ENCODE measurements around the gene NUPR1. TPM values are rescaled to one million over a fixed set of nuclear protein-coding genes. Genes with fewer than 3 reads are reported as not detected.
A peak's percentile ranks its signal among the peaks of the same experiment; 100 is the strongest.

The NUPR1 gene
- polyA plus RNA-seq, 1 donor: 16.0 TPM

GRCh38 chr16:28497861-28498599, 40.7 kb downstream of the NUPR1 start:
- H3K4me1 ChIP-seq (ENCODE audit: control insufficient read depth, insufficient read depth, low read length): peaks cover 13% of the 10 kb centered on the region
- no CpG with 5 or more reads among the region's 33 CpGs for WGBS (ENCODE audit: insufficient coverage, low lambda C conversion rate)
- H3K36me3 ChIP-seq (ENCODE audit: control insufficient read depth, insufficient read depth, low read length): no peaks in the 10 kb centered on the region
- no peak for DNase-seq
- H3K27ac ChIP-seq (ENCODE audit: low read length): no peak overlapping the region
- no peak overlapping the region for H3K4me3 ChIP-seq (ENCODE audit: low read length)
- H3K9me3 ChIP-seq (ENCODE audit: control insufficient read depth, low read depth, low read length): no peaks in the 10 kb centered on the region
- H3K27me3 ChIP-seq (ENCODE audit: control insufficient read depth, insufficient read depth, low read length): no peaks in the 10 kb centered on the region

- no peak overlapping the region for H3K4me3 ChIP-seq (ENCODE audit: low read length)
- DNase-seq: no peak
- no peak overlapping the region for H3K27ac ChIP-seq (ENCODE audit: low read length)
- H3K4me1 ChIP-seq (ENCODE audit: control insufficient read depth, insufficient read depth, low read length): peaks cover 18% of the 10 kb centered on the region
- H3K36me3 ChIP-seq (ENCODE audit: control insufficient read depth, insufficient read depth, low read length): no peaks in the 10 kb centered on the region
- no peaks in the 10 kb centered on the region for H3K9me3 ChIP-seq (ENCODE audit: control insufficient read depth, low read depth, low read length)
- no CpG with 5 or more reads among the region's 9 CpGs for WGBS (ENCODE audit: insufficient coverage, low lambda C conversion rate)
- no peaks in the 10 kb centered on the region for H3K27me3 ChIP-seq (ENCODE audit: control insufficient read depth, insufficient read depth, low read length)
Measured at GRCh38 chr16:28497386-28497785, 41.4 kb downstream of the NUPR1 start.

GRCh38 chr16:28496844-28497243, 41.9 kb downstream of the NUPR1 start:
- no peak for DNase-seq
- Histone ChIP-seq H3K9me3 (ENCODE audit: control insufficient read depth, low read depth, low read length) (no peaks in the 10 kb centered on the region), H3K27me3 (ENCODE audit: control insufficient read depth, insufficient read depth, low read length) (no peaks in the 10 kb centered on the region), H3K4me1 (ENCODE audit: control insufficient read depth, insufficient read depth, low read length) (peaks cover 19% of the 10 kb centered on the region), H3K4me3 (ENCODE audit: low read length) (no peak overlapping the region), H3K36me3 (ENCODE audit: control insufficient read depth, insufficient read depth, low read length) (no peaks in the 10 kb centered on the region), H3K27ac (ENCODE audit: low read length) (no peak overlapping the region)
- WGBS (ENCODE audit: insufficient coverage, low lambda C conversion rate): no CpG with 5 or more reads among the region's 19 CpGs

GRCh38 chr16:28495795-28496749, 42.7 kb downstream of the NUPR1 start:
- Histone ChIP-seq H3K27me3 (ENCODE audit: control insufficient read depth, insufficient read depth, low read length) (no peaks in the 10 kb centered on the region), H3K36me3 (ENCODE audit: control insufficient read depth, insufficient read depth, low read length) (no peaks in the 10 kb centered on the region), H3K4me3 (ENCODE audit: low read length) (no peak overlapping the region), H3K9me3 (ENCODE audit: control insufficient read depth, low read depth, low read length) (no peaks in the 10 kb centered on the region), H3K27ac (ENCODE audit: low read length) (no peak overlapping the region), H3K4me1 (ENCODE audit: control insufficient read depth, insufficient read depth, low read length) (peaks cover 19% of the 10 kb centered on the region)
- WGBS (ENCODE audit: insufficient coverage, low lambda C conversion rate): no CpG with 5 or more reads among the region's 20 CpGs
- DNase-seq: no peak

GRCh38 chr16:28495098-28495793, 43.5 kb downstream of the NUPR1 start:
- Histone ChIP-seq H3K4me3 (ENCODE audit: low read length) (peak overlapping the region; percentile 5), H3K36me3 (ENCODE audit: control insufficient read depth, insufficient read depth, low read length) (no peaks in the 10 kb centered on the region), H3K27ac (ENCODE audit: low read length) (peak overlapping the region; percentile 20), H3K4me1 (ENCODE audit: control insufficient read depth, insufficient read depth, low read length) (peaks cover 19% of the 10 kb centered on the region), H3K9me3 (ENCODE audit: control insufficient read depth, low read depth, low read length) (no peaks in the 10 kb centered on the region), H3K27me3 (ENCODE audit: control insufficient read depth, insufficient read depth, low read length) (no peaks in the 10 kb centered on the region)
- DNase-seq: peak in 1 of 2 donors; percentile 14
- no CpG with 5 or more reads among the region's 13 CpGs for WGBS (ENCODE audit: insufficient coverage, low lambda C conversion rate)

- Histone ChIP-seq H3K27ac (ENCODE audit: low read length) (peak within 1 kb of the TSS; percentile 20), H3K27me3 (ENCODE audit: control insufficient read depth, insufficient read depth, low read length) (no peaks in the 10 kb centered on the region), H3K4me3 (ENCODE audit: low read length) (peak within 1 kb of the TSS; percentile 5), H3K9me3 (ENCODE audit: control insufficient read depth, low read depth, low read length) (no peaks in the 10 kb centered on the region), H3K36me3 (ENCODE audit: control insufficient read depth, insufficient read depth, low read length) (peaks cover 1% of the 10 kb centered on the region), H3K4me1 (ENCODE audit: control insufficient read depth, insufficient read depth, low read length) (peaks cover 19% of the 10 kb centered on the region)
- WGBS (ENCODE audit: insufficient coverage, low lambda C conversion rate): 100% methylated on average over 1 of the region's 12 CpGs
- DNase-seq: peak; percentile 31 to 58
Measured at GRCh38 chr16:28494121-28494851, 44.5 kb downstream of the NUPR1 start, which contains the start of gene APOBR. TSS of gene APOBR (plus strand) at chr16:28494643. CDS start at chr16:28494682, 39 bp downstream.

- peak overlapping the region; percentile 100 for H3K4me3 ChIP-seq (ENCODE audit: low read length)
- no peaks in the 10 kb centered on the region for H3K9me3 ChIP-seq (ENCODE audit: control insufficient read depth, low read depth, low read length)
- H3K36me3 ChIP-seq (ENCODE audit: control insufficient read depth, insufficient read depth, low read length): peaks cover 16% of the 10 kb centered on the region
- peaks cover 19% of the 10 kb centered on the region for H3K4me1 ChIP-seq (ENCODE audit: control insufficient read depth, insufficient read depth, low read length)
- peak overlapping the region; percentile 99 for H3K27ac ChIP-seq (ENCODE audit: low read length)
- H3K27me3 ChIP-seq (ENCODE audit: control insufficient read depth, insufficient read depth, low read length): no peaks in the 10 kb centered on the region
- WGBS (ENCODE audit: insufficient coverage, low lambda C conversion rate): 100% methylated on average over 2 of the region's 4 CpGs
- no peak for DNase-seq
Measured at GRCh38 chr16:28492511-28492910, 46.3 kb downstream of the NUPR1 start.

- Histone ChIP-seq H3K27ac (ENCODE audit: low read length) (peak within 1 kb of the TSS; percentile 99), H3K36me3 (ENCODE audit: control insufficient read depth, insufficient read depth, low read length) (peaks cover 21% of the 10 kb centered on the region), H3K9me3 (ENCODE audit: control insufficient read depth, low read depth, low read length) (no peaks in the 10 kb centered on the region), H3K4me3 (ENCODE audit: low read length) (peak within 1 kb of the TSS; percentile 100), H3K4me1 (ENCODE audit: control insufficient read depth, insufficient read depth, low read length) (peaks cover 19% of the 10 kb centered on the region), H3K27me3 (ENCODE audit: control insufficient read depth, insufficient read depth, low read length) (no peaks in the 10 kb centered on the region)
- peak; percentile 95 to 99 for DNase-seq
- WGBS (ENCODE audit: insufficient coverage, low lambda C conversion rate): no CpG with 5 or more reads among the region's 21 CpGs
Measured at GRCh38 chr16:28491970-28492474, 46.8 kb downstream of the NUPR1 start, which contains the start of gene CLN3. TSS of gene CLN3 (minus strand) at chr16:28492074. CDS start at chr16:28491759, 315 bp downstream.

- peaks cover 19% of the 10 kb centered on the region for H3K4me1 ChIP-seq (ENCODE audit: control insufficient read depth, insufficient read depth, low read length)
- no CpG with 5 or more reads among the region's 42 CpGs for WGBS (ENCODE audit: insufficient coverage, low lambda C conversion rate)
Measured at GRCh38 chr16:28491230-28491969, 47.4 kb downstream of the NUPR1 start.

More at GRCh38 chr16:28491230-28491969, 47.4 kb downstream of the NUPR1 start:
- peak overlapping the region; percentile 100 for H3K4me3 ChIP-seq (ENCODE audit: low read length)
- DNase-seq: peak in 1 of 2 donors; percentile 58
- no peaks in the 10 kb centered on the region for H3K27me3 ChIP-seq (ENCODE audit: control insufficient read depth, insufficient read depth, low read length)
- no peaks in the 10 kb centered on the region for H3K9me3 ChIP-seq (ENCODE audit: control insufficient read depth, low read depth, low read length)
- H3K36me3 ChIP-seq (ENCODE audit: control insufficient read depth, insufficient read depth, low read length): peaks cover 23% of the 10 kb centered on the region
- peak overlapping the region; percentile 99 for H3K27ac ChIP-seq (ENCODE audit: low read length)

Measured in large intestine (tissue), 3 donors.